ENCODE data around the gene FBXO9. TPM values are rescaled to one million over a fixed set of nuclear protein-coding genes. Genes with fewer than 3 reads are reported as not detected.

The FBXO9 gene
- total RNA-seq, 4 donors from 2014 or later, result 50.5 to 166 (median 64.2) TPM

DNA sequence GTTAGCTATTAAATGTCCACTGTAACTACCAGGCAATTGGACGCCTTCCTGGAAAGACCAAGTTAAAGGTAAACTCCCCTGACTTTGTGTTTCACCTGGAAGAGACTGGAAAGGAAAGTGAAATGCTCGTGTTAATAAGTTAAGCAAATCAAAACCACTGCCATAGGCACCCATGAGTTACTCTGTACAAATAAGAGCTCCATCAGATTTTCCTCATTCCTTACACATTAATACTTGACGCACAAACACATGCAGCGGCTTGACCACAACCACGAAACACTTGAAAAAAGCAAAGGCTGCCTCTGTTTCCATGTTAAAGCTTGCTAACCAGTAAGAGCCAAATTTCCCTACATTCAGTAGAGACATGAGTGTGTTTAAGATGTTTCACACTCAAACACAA, 63.6 kb downstream of the FBXO9 start:
- 74 to 83% methylated on average over 5 of the region's 5 CpGs for WGBS, 2 donors (ENCODE audit: low coverage in 1 of 2)
- no peak for DNase-seq
- no peak overlapping the region for H3K27ac ChIP-seq
- no peaks in the 10 kb centered on the region for H3K9me3 ChIP-seq
- intact Hi-C loops (cut with DNase I; ENCODE audit: low total_unique reads), result no loop called here
- no peaks in the 10 kb centered on the region for H3K36me3 ChIP-seq
- H3K4me3 ChIP-seq, result no peak overlapping the region
- no peaks in the 10 kb centered on the region for H3K27me3 ChIP-seq
- TF ChIP-seq, protein P1, sequence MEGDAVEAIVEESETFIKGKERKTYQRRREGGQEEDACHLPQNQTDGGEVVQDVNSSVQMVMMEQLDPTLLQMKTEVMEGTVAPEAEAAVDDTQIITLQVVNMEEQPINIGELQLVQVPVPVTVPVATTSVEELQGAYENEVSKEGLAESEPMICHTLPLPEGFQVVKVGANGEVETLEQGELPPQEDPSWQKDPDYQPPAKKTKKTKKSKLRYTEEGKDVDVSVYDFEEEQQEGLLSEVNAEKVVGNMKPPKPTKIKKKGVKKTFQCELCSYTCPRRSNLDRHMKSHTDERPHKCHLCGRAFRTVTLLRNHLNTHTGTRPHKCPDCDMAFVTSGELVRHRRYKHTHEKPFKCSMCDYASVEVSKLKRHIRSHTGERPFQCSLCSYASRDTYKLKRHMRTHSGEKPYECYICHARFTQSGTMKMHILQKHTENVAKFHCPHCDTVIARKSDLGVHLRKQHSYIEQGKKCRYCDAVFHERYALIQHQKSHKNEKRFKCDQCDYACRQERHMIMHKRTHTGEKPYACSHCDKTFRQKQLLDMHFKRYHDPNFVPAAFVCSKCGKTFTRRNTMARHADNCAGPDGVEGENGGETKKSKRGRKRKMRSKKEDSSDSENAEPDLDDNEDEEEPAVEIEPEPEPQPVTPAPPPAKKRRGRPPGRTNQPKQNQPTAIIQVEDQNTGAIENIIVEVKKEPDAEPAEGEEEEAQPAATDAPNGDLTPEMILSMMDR (IDR thresholded peaks at IDR 0.05), result no peak
- TF ChIP-seq POLR2AphosphoS5 (IDR thresholded peaks at IDR 0.05) (no peak), POLR2A (IDR thresholded peaks at IDR 0.05) (no peak), EP300 (IDR thresholded peaks at IDR 0.05; ENCODE audit: low read depth) (no peak)
- in situ Hi-C loops (cut with MboI; ENCODE audit: low pct_ligation_motif_present in 1 of 4, low pct_unique_long_range_greater_than_20kb in 1 of 4, low sequenced_read_pairs in 3 of 4), result no loop called here
- no peaks in the 10 kb centered on the region for H3K4me1 ChIP-seq

DNA sequence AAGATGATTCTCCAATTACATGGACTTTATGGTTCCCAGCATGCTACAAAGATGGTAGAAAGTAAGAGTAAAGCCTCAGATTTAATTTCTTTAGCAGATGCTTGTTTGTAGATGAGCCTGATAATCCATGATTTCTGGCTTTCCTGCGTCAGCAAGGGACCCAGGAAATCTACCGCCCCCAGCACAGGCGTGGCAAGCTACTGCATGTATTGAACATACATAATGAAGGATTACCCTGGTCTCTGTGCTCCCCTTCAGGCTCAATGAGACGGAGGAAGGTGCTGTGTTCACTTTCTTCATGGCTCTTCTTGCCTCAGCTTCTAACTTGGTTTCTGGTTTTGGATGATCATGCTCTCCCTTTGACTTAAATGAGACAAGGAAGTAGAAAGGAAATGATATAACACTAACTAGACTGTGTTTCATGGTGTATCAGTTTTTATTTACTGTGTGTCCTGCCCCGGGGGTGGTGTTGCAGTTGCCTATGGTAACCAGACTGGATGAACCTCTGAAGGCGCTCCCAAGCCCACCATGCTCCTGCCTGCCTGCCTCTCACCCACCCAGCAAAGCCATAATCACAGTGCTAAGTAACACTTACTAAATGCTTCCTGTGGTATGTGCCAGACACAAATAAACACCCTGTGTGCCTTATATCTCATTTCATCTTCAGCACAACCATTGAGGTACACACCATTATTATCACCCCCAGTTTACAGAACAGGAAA, 65.5 kb downstream of the FBXO9 start:
- in situ Hi-C loops (cut with MboI; ENCODE audit: low pct_ligation_motif_present in 1 of 4, low pct_unique_long_range_greater_than_20kb in 1 of 4, low sequenced_read_pairs in 3 of 4), result no loop called here

DNA sequence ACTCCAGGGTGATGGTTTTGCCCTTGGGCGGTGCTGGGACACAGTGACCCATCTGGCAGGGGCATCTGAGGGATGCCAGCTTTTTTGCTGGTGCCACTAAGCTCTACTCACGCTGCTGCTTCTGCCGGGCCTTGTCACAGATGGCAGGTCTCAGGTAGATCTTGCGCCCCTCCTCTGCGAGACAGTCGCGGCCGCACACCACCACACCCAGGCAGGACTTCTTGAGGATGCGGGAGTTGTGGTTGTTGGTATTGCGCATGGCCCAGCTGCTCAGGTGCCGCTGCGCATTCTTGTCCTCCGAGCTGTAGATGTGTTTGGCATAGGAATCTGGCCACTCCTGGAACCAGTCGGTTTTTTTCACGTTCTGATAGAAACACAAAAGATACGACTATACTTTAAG, 68.8 kb downstream of the FBXO9 start:
- no peak for TF ChIP-seq EP300 (IDR thresholded peaks at IDR 0.05; ENCODE audit: low read depth)
- no peak for TF ChIP-seq POLR2AphosphoS5 (IDR thresholded peaks at IDR 0.05)
- TF ChIP-seq, protein P1 (IDR thresholded peaks at IDR 0.05), result no peak
- TF ChIP-seq POLR2A (IDR thresholded peaks at IDR 0.05), result no peak
- no peaks in the 10 kb centered on the region for H3K4me1 ChIP-seq
- H3K36me3 ChIP-seq, result no peaks in the 10 kb centered on the region
- no peak for DNase-seq
- WGBS, 2 donors (ENCODE audit: low coverage in 1 of 2), result 92% methylated on average over 16 of the region's 16 CpGs; no CpG with 5 or more reads in 1 of the 2 donors
- H3K9me3 ChIP-seq, result no peaks in the 10 kb centered on the region
- intact Hi-C loops (cut with DNase I; ENCODE audit: low total_unique reads) (no loop called here), in situ Hi-C loops (cut with MboI; ENCODE audit: low pct_ligation_motif_present in 1 of 4, low pct_unique_long_range_greater_than_20kb in 1 of 4, low sequenced_read_pairs in 3 of 4) (no loop called here)
- no peak overlapping the region for H3K27ac ChIP-seq
- H3K4me3 ChIP-seq, result no peak overlapping the region
- no peaks in the 10 kb centered on the region for H3K27me3 ChIP-seq

More for the DNA sequence above, 65.5 kb downstream of the FBXO9 start:
- no peak for DNase-seq
- Histone ChIP-seq H3K4me1 (no peaks in the 10 kb centered on the region), H3K36me3 (no peaks in the 10 kb centered on the region), H3K9me3 (no peaks in the 10 kb centered on the region), H3K27ac (no peak overlapping the region), H3K27me3 (no peaks in the 10 kb centered on the region), H3K4me3 (no peak overlapping the region)
- TF ChIP-seq, protein P1 (IDR thresholded peaks at IDR 0.05), result no peak
- no peak for TF ChIP-seq EP300 (IDR thresholded peaks at IDR 0.05; ENCODE audit: low read depth)
- TF ChIP-seq POLR2AphosphoS5 (IDR thresholded peaks at IDR 0.05), result no peak
- no peak for TF ChIP-seq POLR2A (IDR thresholded peaks at IDR 0.05)
- 67 to 80% methylated on average over 1 to 6 of the region's 6 CpGs for WGBS, 2 donors (ENCODE audit: low coverage in 1 of 2)
- intact Hi-C loops (cut with DNase I; ENCODE audit: low total_unique reads), result no loop called here

DNA sequence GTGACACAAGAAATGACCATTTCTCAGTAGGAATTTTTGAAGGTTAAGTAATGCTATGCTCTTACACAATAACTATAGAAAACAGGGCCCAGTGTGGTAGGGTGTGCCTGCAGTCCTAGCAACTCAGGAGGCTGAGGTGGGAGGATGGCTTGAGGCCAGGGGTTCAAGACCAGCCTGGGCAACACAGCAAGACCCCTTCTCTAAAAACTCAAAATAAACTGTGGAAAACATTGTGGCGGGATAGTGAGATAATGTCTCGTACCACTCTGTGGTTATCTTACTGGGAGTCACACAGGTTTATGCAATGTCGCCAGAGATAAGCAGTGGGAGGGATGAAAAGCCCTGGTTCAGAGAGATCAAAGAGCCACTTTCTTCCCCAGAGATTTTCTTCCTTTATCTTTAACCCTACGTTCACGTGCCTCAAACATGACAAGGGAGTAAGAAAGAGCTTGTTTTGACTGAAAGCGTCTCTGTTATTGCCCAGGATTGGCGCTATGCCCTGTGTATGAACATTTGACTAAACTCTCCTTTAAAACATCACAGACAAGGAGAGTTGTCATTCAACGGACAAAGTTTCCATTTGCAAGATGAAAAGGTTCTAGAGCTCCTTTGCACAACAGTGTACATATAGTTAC, 69.5 kb downstream of the FBXO9 start:
- TF ChIP-seq, protein P1 (IDR thresholded peaks at IDR 0.05), result no peak
- TF ChIP-seq POLR2AphosphoS5 (IDR thresholded peaks at IDR 0.05) (no peak), POLR2A (IDR thresholded peaks at IDR 0.05) (no peak), EP300 (IDR thresholded peaks at IDR 0.05; ENCODE audit: low read depth) (no peak)
- H3K9me3 ChIP-seq, result no peaks in the 10 kb centered on the region
- no peak overlapping the region for H3K27ac ChIP-seq
- 44 to 47% methylated on average over 6 to 8 of the region's 8 CpGs for WGBS, 2 donors (ENCODE audit: low coverage in 1 of 2)
- in situ Hi-C loops (cut with MboI; ENCODE audit: low pct_ligation_motif_present in 1 of 4, low pct_unique_long_range_greater_than_20kb in 1 of 4, low sequenced_read_pairs in 3 of 4) (no loop called here), intact Hi-C loops (cut with DNase I; ENCODE audit: low total_unique reads) (no loop called here)
- H3K27me3 ChIP-seq, result no peaks in the 10 kb centered on the region
- H3K4me1 ChIP-seq, result no peaks in the 10 kb centered on the region
- no peak for DNase-seq
- no peak overlapping the region for H3K4me3 ChIP-seq
- no peaks in the 10 kb centered on the region for H3K36me3 ChIP-seq

Data from transverse colon (tissue), 4 donors.